C4-2B (cell line): Measurements from ENCODE around the gene CCL8.

Experiments
- ZFX ChIP-seq: fragments of 450-650 bp; IDR thresholded peaks from 2 replicates; pipeline ENCODE4 v1.6.1; 2017
- TF ChIP-seq, protein P1 (sequence below): fragments of 450-650 bp; conservative IDR thresholded peaks from 2 replicates; pipeline ENCODE4 v1.5.1; 2017; ENCODE audit warnings: mild to moderate bottlenecking

DNA sequence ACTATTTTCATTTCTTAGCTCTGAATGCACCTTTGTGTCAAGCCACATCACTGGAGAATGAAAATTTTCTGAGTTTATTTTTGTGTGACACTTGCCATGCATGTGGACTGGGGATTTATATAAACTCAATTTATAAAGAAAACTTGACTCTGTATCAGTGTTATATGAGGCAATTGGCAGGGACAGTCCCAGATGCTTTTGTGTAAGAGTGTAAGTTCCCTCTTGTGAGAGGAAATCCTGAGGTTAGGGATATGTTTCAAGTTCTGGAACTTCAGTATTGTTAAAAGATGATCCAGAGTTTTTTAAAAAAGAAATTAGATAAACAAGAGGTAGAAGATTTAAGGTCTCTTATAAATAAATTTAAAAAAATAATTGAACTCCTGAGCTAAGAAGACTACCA lies 10.9 kb upstream of the CCL8 start:
- TF ChIP-seq, protein P1, sequence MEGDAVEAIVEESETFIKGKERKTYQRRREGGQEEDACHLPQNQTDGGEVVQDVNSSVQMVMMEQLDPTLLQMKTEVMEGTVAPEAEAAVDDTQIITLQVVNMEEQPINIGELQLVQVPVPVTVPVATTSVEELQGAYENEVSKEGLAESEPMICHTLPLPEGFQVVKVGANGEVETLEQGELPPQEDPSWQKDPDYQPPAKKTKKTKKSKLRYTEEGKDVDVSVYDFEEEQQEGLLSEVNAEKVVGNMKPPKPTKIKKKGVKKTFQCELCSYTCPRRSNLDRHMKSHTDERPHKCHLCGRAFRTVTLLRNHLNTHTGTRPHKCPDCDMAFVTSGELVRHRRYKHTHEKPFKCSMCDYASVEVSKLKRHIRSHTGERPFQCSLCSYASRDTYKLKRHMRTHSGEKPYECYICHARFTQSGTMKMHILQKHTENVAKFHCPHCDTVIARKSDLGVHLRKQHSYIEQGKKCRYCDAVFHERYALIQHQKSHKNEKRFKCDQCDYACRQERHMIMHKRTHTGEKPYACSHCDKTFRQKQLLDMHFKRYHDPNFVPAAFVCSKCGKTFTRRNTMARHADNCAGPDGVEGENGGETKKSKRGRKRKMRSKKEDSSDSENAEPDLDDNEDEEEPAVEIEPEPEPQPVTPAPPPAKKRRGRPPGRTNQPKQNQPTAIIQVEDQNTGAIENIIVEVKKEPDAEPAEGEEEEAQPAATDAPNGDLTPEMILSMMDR: no peak
- no peak for TF ChIP-seq ZFX
